Hematopoietic multipotent progenitor cell treated with erythropoietin and hydrocortisone succinate and interleukin-3 and kit ligand, for 8 days (in vitro differentiated cells): Measurements from ENCODE around the gene MAPKAP1.

Experiments used
- DNase-seq: peaks from one replicate; pipeline ENCODE4 v3.0.0-alpha.2; 2015

MAPKAP1 gene

DNA sequence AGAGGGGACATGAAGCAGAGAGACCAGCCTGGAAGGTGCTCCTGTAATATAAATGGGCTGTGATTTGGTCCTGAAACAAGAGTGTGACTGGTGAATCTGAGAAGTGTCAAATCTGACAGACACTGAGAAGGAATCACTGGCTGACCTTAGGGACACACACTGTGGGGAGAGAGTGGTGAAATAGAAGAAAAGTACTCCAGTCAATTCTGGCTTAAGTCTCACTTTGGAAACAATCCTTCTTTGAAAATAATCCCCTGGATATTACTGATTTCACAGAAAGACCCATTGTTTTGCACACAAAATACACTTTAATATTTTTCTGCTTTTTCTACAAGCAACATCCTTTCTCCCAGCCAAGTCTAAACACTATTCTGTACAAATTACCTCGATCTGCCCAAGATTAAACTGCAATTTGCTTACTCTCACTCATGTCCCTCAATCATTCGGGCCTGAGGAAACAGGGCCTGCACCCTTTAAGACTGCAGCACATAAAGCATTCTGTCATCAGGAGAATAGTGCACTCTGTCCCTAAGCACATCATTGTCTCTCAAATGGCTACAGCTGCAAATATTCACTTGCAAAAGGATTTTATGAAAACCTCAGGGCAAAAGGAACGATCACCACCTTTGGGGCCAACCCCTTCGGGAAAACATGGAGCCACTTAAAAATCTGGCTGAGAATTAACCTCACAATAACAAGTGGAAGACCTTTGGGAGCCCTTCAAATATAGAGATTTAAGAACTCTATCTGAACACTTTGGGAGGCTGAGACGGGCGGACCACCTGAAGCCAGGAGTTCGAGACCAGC lies 68.6 kb downstream of the MAPKAP1 start:
- DNase-seq: no peak

DNA sequence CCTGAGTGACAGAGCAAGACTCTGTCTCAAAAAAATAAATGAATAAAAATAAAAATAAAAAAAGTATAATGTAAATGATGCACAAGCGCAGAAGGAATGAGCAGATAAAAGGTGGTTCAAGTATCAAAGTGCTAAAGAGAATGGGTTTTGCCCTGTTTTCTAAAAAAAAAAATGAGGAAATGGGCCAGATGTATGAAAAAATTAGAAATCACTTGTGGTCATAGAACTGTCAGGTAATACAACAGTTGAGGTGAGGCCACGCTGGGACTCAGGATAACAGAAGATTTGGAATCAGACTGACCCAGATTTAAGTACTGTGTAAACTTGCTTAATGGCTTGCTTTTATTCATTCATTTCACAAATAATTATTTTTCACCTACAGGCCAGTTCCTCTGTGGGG lies 69.8 kb downstream of the MAPKAP1 start:
- DNase-seq: no peak

- DNase-seq: no peak
These were observed 71.1 kb downstream of the MAPKAP1 start for GRCh38 chr9:125635888-125636287.

DNA sequence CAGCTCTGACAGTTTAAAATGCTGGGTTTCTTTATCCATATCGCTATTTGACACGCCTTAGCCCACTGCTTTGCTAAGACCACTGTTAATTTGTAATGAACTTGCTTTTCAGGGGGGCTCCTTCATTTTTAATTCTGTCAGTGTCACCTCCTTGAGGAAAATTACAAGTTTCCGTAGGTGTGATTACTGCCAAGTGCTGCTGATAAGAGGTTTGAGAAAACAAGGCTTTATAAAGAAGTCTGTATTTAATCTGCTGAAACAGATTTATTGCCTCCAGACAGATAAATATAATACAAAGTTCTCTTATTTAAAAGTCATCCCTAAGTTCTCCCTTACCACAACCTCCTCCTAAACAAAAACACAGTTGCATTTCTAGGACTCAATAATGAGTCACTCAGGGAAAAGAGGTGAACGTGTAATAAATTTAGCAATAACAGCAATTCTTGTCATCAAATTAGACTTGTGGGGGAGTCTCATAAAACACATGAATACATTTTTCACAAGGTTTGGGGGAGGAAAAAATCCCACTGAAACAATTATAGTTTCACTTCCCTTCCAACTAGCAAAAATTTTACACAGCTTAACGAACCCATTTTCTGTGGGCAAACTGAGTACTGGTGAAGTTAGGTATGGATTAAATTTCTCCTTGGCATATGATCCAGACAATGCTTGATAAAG lies 72.8 kb downstream of the MAPKAP1 start:
- no peak for DNase-seq

GRCh38 chr9:125633116-125633745 lies 73.8 kb downstream of the MAPKAP1 start:
- no peak for DNase-seq

GRCh38 chr9:125632321-125633115 lies 74.5 kb downstream of the MAPKAP1 start:
- DNase-seq: no peak

GRCh38 chr9:125631391-125632085 lies 75.5 kb downstream of the MAPKAP1 start:
- peak; percentile 67 for DNase-seq

- DNase-seq: no peak
These were observed 76.6 kb downstream of the MAPKAP1 start for GRCh38 chr9:125630436-125630835.

- DNase-seq: no peak
These were observed 77.6 kb downstream of the MAPKAP1 start for GRCh38 chr9:125629446-125629845.

GRCh38 chr9:125626187-125626586 lies 80.8 kb downstream of the MAPKAP1 start:
- peak; percentile 20 for DNase-seq

GRCh38 chr9:125621170-125621569 lies 85.8 kb downstream of the MAPKAP1 start:
- no peak for DNase-seq

GRCh38 chr9:125620216-125620615 lies 86.8 kb downstream of the MAPKAP1 start:
- DNase-seq: no peak

GRCh38 chr9:125617087-125617486 lies 89.9 kb downstream of the MAPKAP1 start:
- DNase-seq: no peak

DNA sequence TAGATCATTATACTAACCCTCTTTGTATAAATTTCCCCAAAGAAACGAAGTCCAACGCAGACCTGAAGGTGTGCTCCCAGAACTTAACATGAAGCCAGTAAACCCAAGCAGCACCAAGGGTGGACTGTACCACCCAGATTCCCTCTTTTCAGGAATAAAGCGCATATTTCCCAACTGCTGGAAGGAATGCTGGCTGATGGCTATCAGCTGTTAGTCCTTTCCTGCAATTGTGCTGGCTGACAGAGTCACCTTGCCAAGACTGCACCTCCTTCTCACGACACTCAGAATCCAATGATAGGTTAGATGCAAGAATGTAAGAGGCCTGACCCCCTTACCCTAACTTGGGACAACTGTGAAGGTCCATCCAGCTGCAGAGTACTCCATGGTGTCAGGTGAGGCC lies 93.9 kb downstream of the MAPKAP1 start:
- DNase-seq: no peak

DNA sequence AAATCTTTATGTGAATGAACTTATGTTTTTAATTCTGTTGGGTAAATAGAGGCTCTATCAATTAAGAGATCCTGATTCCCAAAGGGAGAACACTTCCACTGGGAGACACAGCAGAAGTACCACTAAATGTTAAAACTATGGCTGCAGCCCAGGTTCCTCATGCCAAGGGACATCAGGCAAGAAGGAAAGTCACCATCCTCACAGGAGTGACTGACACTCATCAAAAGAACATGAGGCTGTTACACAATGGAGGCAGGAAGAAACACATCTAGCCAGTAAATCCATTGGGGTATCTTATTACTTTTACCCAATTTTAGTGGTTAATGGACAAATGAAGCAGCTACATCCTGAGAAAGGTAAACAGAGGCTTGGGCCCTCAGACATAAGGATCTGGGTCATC lies 94.4 kb downstream of the MAPKAP1 start:
- DNase-seq: no peak

DNA sequence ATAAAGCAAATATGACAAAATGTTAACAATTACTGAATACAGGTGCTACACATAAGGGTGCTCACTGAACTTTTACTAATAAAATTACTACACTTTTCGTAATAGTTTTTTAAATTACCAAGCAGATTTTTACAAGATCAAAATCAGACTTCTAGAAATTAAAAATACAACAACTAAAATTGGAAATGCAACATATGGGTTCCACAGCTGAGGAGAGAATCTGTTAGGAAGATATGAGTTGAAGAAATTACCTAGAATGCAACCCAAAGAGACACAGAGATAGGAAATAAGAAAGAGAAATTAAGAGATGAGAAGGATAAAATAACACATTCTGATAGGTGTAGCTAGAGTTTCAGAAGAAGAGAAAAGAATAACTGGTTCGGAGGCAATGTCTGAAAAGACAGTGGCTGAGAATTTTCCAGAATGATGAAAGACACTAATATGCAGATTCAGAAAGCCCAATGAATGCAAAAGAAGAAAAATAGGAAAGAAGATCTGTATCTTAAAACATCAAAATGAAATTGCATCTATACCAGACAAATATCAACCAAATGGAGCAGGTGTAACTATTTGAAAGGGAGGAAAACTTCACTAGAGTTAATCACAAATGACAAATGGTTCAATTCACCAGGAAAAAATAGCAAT lies 95.8 kb downstream of the MAPKAP1 start:
- DNase-seq: no peak

- DNase-seq: no peak
These were observed 97.3 kb downstream of the MAPKAP1 start for GRCh38 chr9:125609744-125610143.

- DNase-seq: no peak
These were observed 98.4 kb downstream of the MAPKAP1 start for GRCh38 chr9:125608489-125609224.

DNA sequence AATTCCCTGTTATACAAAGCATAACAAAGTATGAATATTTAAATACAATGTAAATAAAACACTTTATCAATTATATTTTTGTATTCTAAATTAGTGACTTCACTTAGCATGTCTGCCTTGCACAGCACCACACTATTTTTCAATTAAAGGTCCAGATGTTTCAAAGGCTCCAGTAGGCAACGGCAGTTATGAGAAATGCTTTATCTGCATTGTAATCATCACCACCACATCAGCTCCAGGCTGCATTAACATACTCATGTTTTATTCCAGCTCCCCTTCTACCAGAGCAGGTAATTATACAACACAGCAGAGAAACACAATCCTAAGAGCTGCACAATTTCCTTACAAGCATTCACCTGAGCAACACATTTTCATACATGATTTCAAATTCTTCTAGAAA lies 102.8 kb downstream of the MAPKAP1 start:
- peak; percentile 17 for DNase-seq

GRCh38 chr9:125603478-125604021 lies 103.5 kb downstream of the MAPKAP1 start:
- no peak for DNase-seq

DNA sequence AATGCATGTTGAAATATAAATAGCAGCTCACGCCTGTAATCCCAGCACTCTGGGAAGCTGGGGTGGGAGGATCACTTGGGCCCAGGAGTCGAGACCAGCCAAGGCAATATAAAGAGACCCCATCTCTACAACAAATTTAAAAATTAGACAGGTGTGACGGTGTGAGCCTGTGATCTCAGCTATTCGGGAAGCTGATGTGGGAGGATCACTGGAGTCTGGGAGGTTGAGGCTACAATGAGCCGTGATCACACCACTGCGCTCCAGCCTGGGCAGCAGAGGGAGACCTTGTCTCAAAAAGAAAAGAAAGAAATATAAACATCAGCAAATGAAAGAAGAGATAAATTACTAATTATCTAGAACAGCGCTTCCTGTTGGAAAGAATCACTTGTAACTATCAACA lies 105.0 kb downstream of the MAPKAP1 start:
- no peak for DNase-seq
